22Rv1 (cell line): Measurements from ENCODE around the gene ELP1.

Experiments
- CTCF ChIP-seq: fragments of 450-650 bp; IDR thresholded peaks from 2 replicates; pipeline ENCODE4 v1.5.1; 2017; ENCODE audit warnings: mild to moderate bottlenecking
- ZFX ChIP-seq: fragments of 450-650 bp; IDR thresholded peaks from 2 replicates; pipeline ENCODE4 v1.6.1; 2017; ENCODE audit warnings: antibody characterized with exemption, borderline replicate concordance

GRCh38 chr9:108852079-108852478 lies 81.8 kb downstream of the ELP1 start:
- TF ChIP-seq CTCF (no peak), ZFX (no peak)
